GM12891 (cell line): ENCODE data around the gene CARD11.

ENCODE experiments used
- POLR2A ChIP-seq: IDR thresholded peaks from 2 replicates; pipeline ENCODE4 v1.6.1; 2011; ENCODE audit warnings: low read depth, low read length, control low read depth
- POLR2AphosphoS5 ChIP-seq: IDR thresholded peaks from 2 replicates; pipeline ENCODE4 v1.6.1; 2011; ENCODE audit warnings: low read depth, low read length, control low read depth
- SPI1 ChIP-seq: IDR thresholded peaks from 2 replicates; pipeline ENCODE4 v1.6.1; 2011; ENCODE audit warnings: low read depth, low read length, control low read depth
- TAF1 ChIP-seq: IDR thresholded peaks from 2 replicates; pipeline ENCODE4 v1.6.1; 2011; ENCODE audit warnings: low read depth, low read length, control low read depth

DNA sequence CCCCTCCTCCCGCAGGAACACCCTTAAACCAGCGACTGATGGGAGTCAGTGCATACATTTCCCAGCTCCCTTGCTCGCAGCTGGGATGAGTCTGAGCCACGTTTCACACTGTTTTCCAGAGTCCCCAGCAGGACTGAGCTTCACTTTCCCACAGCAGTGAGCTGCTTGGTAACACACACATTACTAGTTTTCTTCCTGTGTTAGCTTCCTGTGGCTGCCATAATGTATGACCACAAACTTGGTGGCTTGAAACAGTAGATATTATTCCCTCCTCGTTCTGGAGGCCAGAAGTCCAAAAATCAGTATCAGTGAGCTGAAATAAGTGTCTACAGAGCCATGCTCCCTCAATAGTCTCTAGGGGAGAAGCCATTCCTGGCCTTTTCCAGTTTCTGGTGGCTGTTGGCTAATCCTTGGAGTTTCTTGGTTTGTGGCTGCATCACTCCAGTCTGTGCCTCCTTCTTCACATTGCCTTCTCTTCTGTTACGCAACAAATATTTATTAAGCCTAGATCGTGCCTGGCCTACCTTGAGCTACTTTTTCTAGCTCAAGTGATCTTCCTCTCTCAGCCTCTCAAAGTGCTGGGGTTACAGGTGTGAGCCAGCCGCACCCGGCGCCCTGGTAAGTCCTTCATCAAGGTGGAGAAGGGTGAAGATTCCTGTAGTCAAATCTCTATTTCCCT is 26.2 kb upstream of the CARD11 start:
- TF ChIP-seq POLR2A (no peak), POLR2AphosphoS5 (no peak), SPI1 (no peak), TAF1 (no peak)
